HEK293 (cell line): ENCODE measurements around the gene KREMEN2.
A peak's percentile ranks its signal among the peaks of the same experiment; 100 is the strongest.

Experiments
- CTCF ChIA-PET: fragments of 350-600 bp; formaldehyde crosslinking; extraction: SDS; loops from one replicate; lab custom pipeline; 2021; ENCODE audit warnings: antibody characterized with exemption; lab: Yijun Ruan, JAX
- POLR2A ChIA-PET: fragments of 300-600 bp; formaldehyde crosslinking; extraction: SDS; loops from one replicate; lab custom pipeline; 2020; ENCODE audit warnings: antibody characterized with exemption, inconsistent platforms; lab: Yijun Ruan, JAX
- H3K27ac ChIP-seq: fragments of 200-500 bp; sonication (Bioruptor generic); 2 replicates; pipeline ENCODE4 v1.5.1; 2014; ENCODE audit warnings: low read depth, low read length, control low read depth, inconsistent platforms; ENCODE audit errors: extremely low read depth
- H3K36me3 ChIP-seq, 2 experiments: fragments of 200-500 bp in 1 of 2; sonication (Bioruptor generic) in 1 of 2; 1 replicate in 1 of 2; 2 replicates in 1 of 2; pipeline ENCODE4 v1.5.1; 2014 to 2017; ENCODE audit warnings: inconsistent platforms in 2 of 2, low read length in 2 of 2; ENCODE audit not compliant: control insufficient read depth in 2 of 2, insufficient read depth in 1 of 2
- H3K4me1 ChIP-seq: fragments of 200-500 bp; sonication (Bioruptor generic); 2 replicates; pipeline ENCODE4 v1.5.1; 2014; ENCODE audit warnings: mild to moderate bottlenecking, low read length, inconsistent platforms; ENCODE audit not compliant: control insufficient read depth, insufficient read depth
- H3K4me3 ChIP-seq: 2 replicates; pipeline ENCODE4 v1.5.1; 2011; ENCODE audit warnings: low read depth, mild to moderate bottlenecking, control low read depth, low read length, moderate library complexity
- H3K9me3 ChIP-seq: fragments of 200-500 bp; sonication (Bioruptor generic); 2 replicates; pipeline ENCODE4 v1.5.1; 2014; ENCODE audit warnings: low read depth, low read length, inconsistent platforms; ENCODE audit not compliant: control insufficient read depth, insufficient read depth
- GLIS1 ChIP-seq: fragments of 450-650 bp; formaldehyde crosslinking; IDR thresholded peaks from 2 replicates; pipeline ENCODE4 v1.5.1; 2016; ENCODE audit warnings: missing biosample characterization, missing genetic modification characterization
- GLIS2 ChIP-seq: fragments of 450-650 bp; formaldehyde crosslinking; IDR thresholded peaks from 2 replicates; pipeline ENCODE4 v1.5.1; 2016; ENCODE audit warnings: missing biosample characterization, missing genetic modification characterization
- PRDM2 ChIP-seq: fragments of 450-650 bp; formaldehyde crosslinking; IDR thresholded peaks from 2 replicates; pipeline ENCODE4 v1.5.1; 2016; ENCODE audit warnings: missing biosample characterization, missing genetic modification characterization, borderline replicate concordance
- SCRT1 ChIP-seq: fragments of 450-650 bp; formaldehyde crosslinking; IDR thresholded peaks from 2 replicates; pipeline ENCODE4 v1.5.1; 2016; ENCODE audit warnings: missing biosample characterization, missing genetic modification characterization, borderline replicate concordance
- SCRT2 ChIP-seq: fragments of 450-650 bp; formaldehyde crosslinking; IDR thresholded peaks from 2 replicates; pipeline ENCODE4 v1.5.1; 2016; ENCODE audit warnings: missing biosample characterization, missing genetic modification characterization
- ZEB2 ChIP-seq: fragments of 450-650 bp; formaldehyde crosslinking; IDR thresholded peaks from 2 replicates; pipeline ENCODE4 v1.5.1; 2016; ENCODE audit warnings: missing biosample characterization, missing genetic modification characterization
- ZFP69B ChIP-seq: fragments of 450-650 bp; formaldehyde crosslinking; IDR thresholded peaks from 2 replicates; pipeline ENCODE4 v1.5.1; 2016; ENCODE audit warnings: missing biosample characterization, missing genetic modification characterization
- ZNF121 ChIP-seq: fragments of 450-650 bp; formaldehyde crosslinking; IDR thresholded peaks from 2 replicates; pipeline ENCODE4 v1.5.1; 2016; ENCODE audit warnings: missing biosample characterization, missing genetic modification characterization
- ZNF157 ChIP-seq: fragments of 450-650 bp; formaldehyde crosslinking; IDR thresholded peaks from 2 replicates; pipeline ENCODE4 v1.5.1; 2016; ENCODE audit warnings: missing biosample characterization, missing genetic modification characterization
- ZNF274 ChIP-seq, 2 experiments: fragments of 200-500 bp in 1 of 2; fragments of 450-650 bp in 1 of 2; sonication (Bioruptor generic) in 1 of 2; formaldehyde crosslinking in 1 of 2; IDR thresholded peaks; 2 replicates each; pipeline versions ENCODE4 v1.5.1 to v1.6.1; 2014 to 2016; ENCODE audit warnings: borderline replicate concordance in 1 of 2, inconsistent platforms in 1 of 2, low read length in 1 of 2, missing biosample characterization in 1 of 2, missing genetic modification characterization in 1 of 2
- ZNF600 ChIP-seq: fragments of 450-650 bp; formaldehyde crosslinking; IDR thresholded peaks from 2 replicates; pipeline ENCODE4 v1.5.1; 2016; ENCODE audit warnings: missing biosample characterization, missing genetic modification characterization
- TF ChIP-seq, protein P1 (sequence below): fragments of 450-650 bp; formaldehyde crosslinking; IDR thresholded peaks from 2 replicates; pipeline ENCODE4 v1.5.1; 2016; ENCODE audit warnings: missing biosample characterization, missing genetic modification characterization
- TF ChIP-seq, protein P2 (sequence below): fragments of 450-650 bp; formaldehyde crosslinking; IDR thresholded peaks from 2 replicates; pipeline ENCODE4; 2016; ENCODE audit warnings: missing biosample characterization, missing genetic modification characterization
- TF ChIP-seq, protein P3 (sequence below): fragments of 450-650 bp; formaldehyde crosslinking; IDR thresholded peaks from 2 replicates; pipeline ENCODE4 v1.5.1; 2016; ENCODE audit warnings: missing biosample characterization, missing genetic modification characterization

The KREMEN2 gene

DNA sequence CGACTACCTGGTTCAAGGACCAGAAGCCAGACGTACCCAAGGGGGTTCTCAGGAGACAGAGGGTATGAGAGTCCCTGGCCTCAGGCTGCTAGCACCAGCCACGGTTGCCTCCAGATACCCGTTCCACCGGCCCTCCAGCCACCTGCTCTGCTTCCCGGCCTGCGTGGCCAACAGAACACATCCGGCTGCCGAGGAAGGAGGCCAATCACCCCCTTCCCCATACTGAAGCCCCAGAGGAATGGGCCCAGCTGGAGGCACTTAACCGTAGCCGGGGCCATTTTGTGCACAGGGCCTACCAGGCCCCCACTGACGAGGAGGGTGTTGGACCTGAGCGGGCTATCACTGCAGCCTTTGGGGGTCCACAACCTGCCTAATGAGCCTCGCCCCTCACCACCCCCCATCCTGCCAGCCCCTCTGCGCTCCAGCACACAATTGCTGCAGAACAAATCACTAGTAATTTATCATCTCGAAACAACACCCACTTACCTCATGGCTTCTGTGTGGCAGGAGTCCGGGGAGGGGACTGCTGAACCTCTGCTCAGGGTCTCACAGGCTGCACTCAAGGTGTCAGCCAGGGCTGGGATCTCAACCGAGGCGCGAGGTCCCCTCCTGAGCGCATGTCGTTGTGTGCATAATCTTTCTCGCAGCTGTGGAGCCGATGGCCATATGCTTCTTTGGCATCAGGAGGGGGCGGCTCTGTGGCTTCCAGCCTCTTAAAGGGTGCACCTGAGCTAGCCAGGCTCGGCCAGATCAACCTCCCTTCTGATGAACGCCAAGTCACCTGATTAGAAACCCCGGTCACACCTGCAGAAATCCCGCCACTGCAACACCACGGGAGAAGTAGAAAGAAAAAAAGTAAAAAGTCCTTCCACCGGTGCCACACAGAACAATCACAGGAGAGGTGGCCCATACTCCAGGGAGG lies 10.1 kb upstream of the KREMEN2 start:
- CTCF ChIA-PET: interaction anchor here (1.6 kb wide), 1 partner anchor 8 kb away, joined by 8 read pairs; no protein-coding TSS in a partner anchor
- Histone ChIP-seq H3K9me3 (no peaks in the 10 kb centered on the region), H3K4me1 (no peaks in the 10 kb centered on the region), H3K36me3 (peaks cover 0 to 4% of the 10 kb centered on the region in 2 experiments; a peak in 1 of 3 replicates), H3K4me3 (no peak overlapping the region), H3K27ac (no peak overlapping the region)
- TF ChIP-seq ZNF600 (tag by site-specific recombination): 0 out of 2 replicates have a peak, but pooled peaks have one; percentile 22
- TF ChIP-seq ZNF121 (tag by site-specific recombination): no peak
- TF ChIP-seq ZNF274 (IDR thresholded peaks at IDR 0.05; ENCODE audit: low read length): no peak
- no peak for TF ChIP-seq ZNF274 (tag by site-specific recombination; IDR thresholded peaks at IDR 0.05; ENCODE audit: borderline replicate concordance)
- 0 out of 2 replicates have a peak, but pooled peaks have one; percentile 19 for TF ChIP-seq ZEB2 (tag by site-specific recombination)
- POLR2A ChIA-PET: no interaction called here

- Histone ChIP-seq H3K9me3 (no peaks in the 10 kb centered on the region), H3K4me3 (no peak overlapping the region), H3K4me1 (no peaks in the 10 kb centered on the region), H3K36me3 (no peaks in the 10 kb centered on the region)
- POLR2A ChIA-PET: no interaction called here
- TF ChIP-seq PRDM2 (tag by site-specific recombination): no peak
- peak; percentile 91 for TF ChIP-seq SCRT1 (tag by site-specific recombination)
- TF ChIP-seq, protein P1, sequence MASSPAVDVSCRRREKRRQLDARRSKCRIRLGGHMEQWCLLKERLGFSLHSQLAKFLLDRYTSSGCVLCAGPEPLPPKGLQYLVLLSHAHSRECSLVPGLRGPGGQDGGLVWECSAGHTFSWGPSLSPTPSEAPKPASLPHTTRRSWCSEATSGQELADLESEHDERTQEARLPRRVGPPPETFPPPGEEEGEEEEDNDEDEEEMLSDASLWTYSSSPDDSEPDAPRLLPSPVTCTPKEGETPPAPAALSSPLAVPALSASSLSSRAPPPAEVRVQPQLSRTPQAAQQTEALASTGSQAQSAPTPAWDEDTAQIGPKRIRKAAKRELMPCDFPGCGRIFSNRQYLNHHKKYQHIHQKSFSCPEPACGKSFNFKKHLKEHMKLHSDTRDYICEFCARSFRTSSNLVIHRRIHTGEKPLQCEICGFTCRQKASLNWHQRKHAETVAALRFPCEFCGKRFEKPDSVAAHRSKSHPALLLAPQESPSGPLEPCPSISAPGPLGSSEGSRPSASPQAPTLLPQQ (tag by site-specific recombination): peak; percentile 73
- peak; percentile 42 for TF ChIP-seq GLIS2 (tag by site-specific recombination)
- no peak for TF ChIP-seq ZNF157 (tag by site-specific recombination)
- TF ChIP-seq, protein P2, sequence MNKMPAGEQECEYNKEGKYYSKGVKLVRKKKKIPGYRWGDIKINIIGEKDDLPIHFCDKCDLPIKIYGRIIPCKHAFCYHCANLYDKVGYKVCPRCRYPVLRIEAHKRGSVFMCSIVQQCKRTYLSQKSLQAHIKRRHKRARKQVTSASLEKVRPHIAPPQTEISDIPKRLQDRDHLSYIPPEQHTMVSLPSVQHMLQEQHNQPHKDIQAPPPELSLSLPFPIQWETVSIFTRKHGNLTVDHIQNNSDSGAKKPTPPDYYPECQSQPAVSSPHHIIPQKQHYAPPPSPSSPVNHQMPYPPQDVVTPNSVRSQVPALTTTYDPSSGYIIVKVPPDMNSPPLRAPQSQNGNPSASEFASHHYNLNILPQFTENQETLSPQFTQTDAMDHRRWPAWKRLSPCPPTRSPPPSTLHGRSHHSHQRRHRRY (tag by site-specific recombination): no peak
- TF ChIP-seq ZFP69B (tag by site-specific recombination): peak; percentile 72
- peak; percentile 64 for TF ChIP-seq SCRT2
- TF ChIP-seq GLIS1 (tag by site-specific recombination): peak; percentile 17; the same call in 1 of the 2 replicates
- TF ChIP-seq, protein P3, sequence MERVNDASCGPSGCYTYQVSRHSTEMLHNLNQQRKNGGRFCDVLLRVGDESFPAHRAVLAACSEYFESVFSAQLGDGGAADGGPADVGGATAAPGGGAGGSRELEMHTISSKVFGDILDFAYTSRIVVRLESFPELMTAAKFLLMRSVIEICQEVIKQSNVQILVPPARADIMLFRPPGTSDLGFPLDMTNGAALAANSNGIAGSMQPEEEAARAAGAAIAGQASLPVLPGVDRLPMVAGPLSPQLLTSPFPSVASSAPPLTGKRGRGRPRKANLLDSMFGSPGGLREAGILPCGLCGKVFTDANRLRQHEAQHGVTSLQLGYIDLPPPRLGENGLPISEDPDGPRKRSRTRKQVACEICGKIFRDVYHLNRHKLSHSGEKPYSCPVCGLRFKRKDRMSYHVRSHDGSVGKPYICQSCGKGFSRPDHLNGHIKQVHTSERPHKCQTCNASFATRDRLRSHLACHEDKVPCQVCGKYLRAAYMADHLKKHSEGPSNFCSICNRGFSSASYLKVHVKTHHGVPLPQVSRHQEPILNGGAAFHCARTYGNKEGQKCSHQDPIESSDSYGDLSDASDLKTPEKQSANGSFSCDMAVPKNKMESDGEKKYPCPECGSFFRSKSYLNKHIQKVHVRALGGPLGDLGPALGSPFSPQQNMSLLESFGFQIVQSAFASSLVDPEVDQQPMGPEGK (tag by site-specific recombination): peak; percentile 55; the same call in 1 of the 2 replicates
- TF ChIP-seq, all 188 proteins: peak for 7
- H3K27ac ChIP-seq: no peak overlapping the region
- CTCF ChIA-PET: no interaction called here
Observed at GRCh38 chr16:2954656-2955381, 9.3 kb upstream of the KREMEN2 start.
